ENCODE measurements around the gene RASSF8. TPM values are rescaled to one million over a fixed set of nuclear protein-coding genes. Genes with fewer than 3 reads are reported as not detected.

The RASSF8 gene
- total RNA-seq, 1 donor: 97.4 TPM

GRCh38 chr12:25970082-25970481, 11.6 kb downstream of the RASSF8 start:
- Histone ChIP-seq H3K4me3 (ENCODE audit: insufficient read depth, low read length) (no peak overlapping the region), H3K4me2 (ENCODE audit: insufficient read depth, low read length) (no peak overlapping the region), H3K4me1 (ENCODE audit: insufficient read depth, low read length) (peaks cover 43% of the 10 kb centered on the region), H3K36me3 (ENCODE audit: insufficient read depth, low read length) (no peaks in the 10 kb centered on the region), H4K20me1 (ENCODE audit: insufficient read depth, low read length) (peaks cover 58% of the 10 kb centered on the region), H3K27ac (ENCODE audit: low read depth, low read length) (no peak overlapping the region), H2AFZ (ENCODE audit: low read length) (no peak overlapping the region), H3K27me3 (ENCODE audit: insufficient read depth, low read length) (no peaks in the 10 kb centered on the region), H3K9me3 (ENCODE audit: low read depth, low read length) (no peaks in the 10 kb centered on the region), H3K79me2 (ENCODE audit: insufficient read depth, low read length) (peaks cover 97% of the 10 kb centered on the region)
- TF ChIP-seq CTCF (IDR thresholded peaks at IDR 0.05; ENCODE audit: extremely low read depth, low read depth, low read length): no peak
- no peak for DNase-seq (ENCODE audit: insufficient read length, low spot score, missing footprints)

GRCh38 chr12:25970916-25971653, 12.6 kb downstream of the RASSF8 start:
- H3K36me3 ChIP-seq (ENCODE audit: insufficient read depth, low read length): no peaks in the 10 kb centered on the region
- H3K4me2 ChIP-seq (ENCODE audit: insufficient read depth, low read length): no peak overlapping the region
- H3K4me1 ChIP-seq (ENCODE audit: insufficient read depth, low read length): peaks cover 43% of the 10 kb centered on the region
- no peaks in the 10 kb centered on the region for H3K9me3 ChIP-seq (ENCODE audit: low read depth, low read length)
- no peaks in the 10 kb centered on the region for H3K27me3 ChIP-seq (ENCODE audit: insufficient read depth, low read length)
- peaks cover 54% of the 10 kb centered on the region for H4K20me1 ChIP-seq (ENCODE audit: insufficient read depth, low read length)
- TF ChIP-seq CTCF (IDR thresholded peaks at IDR 0.05; ENCODE audit: extremely low read depth, low read depth, low read length): peak; percentile 29
- H3K4me3 ChIP-seq (ENCODE audit: insufficient read depth, low read length): no peak overlapping the region
- H2AFZ ChIP-seq (ENCODE audit: low read length): no peak overlapping the region
- no peak for DNase-seq (ENCODE audit: insufficient read length, low spot score, missing footprints)
- peak overlapping the region; percentile 48 for H3K27ac ChIP-seq (ENCODE audit: low read depth, low read length)
- H3K79me2 ChIP-seq (ENCODE audit: insufficient read depth, low read length): peaks cover 97% of the 10 kb centered on the region

GRCh38 chr12:25971654-25972041, 13.2 kb downstream of the RASSF8 start:
- TF ChIP-seq CTCF (IDR thresholded peaks at IDR 0.05; ENCODE audit: extremely low read depth, low read depth, low read length): no peak
- H3K27ac ChIP-seq (ENCODE audit: low read depth, low read length): peak overlapping the region; percentile 48
- H3K4me3 ChIP-seq (ENCODE audit: insufficient read depth, low read length): no peak overlapping the region
- H3K79me2 ChIP-seq (ENCODE audit: insufficient read depth, low read length): peaks cover 97% of the 10 kb centered on the region
- peaks cover 46% of the 10 kb centered on the region for H3K4me1 ChIP-seq (ENCODE audit: insufficient read depth, low read length)
- no peak overlapping the region for H3K4me2 ChIP-seq (ENCODE audit: insufficient read depth, low read length)
- H2AFZ ChIP-seq (ENCODE audit: low read length): no peak overlapping the region
- no peaks in the 10 kb centered on the region for H3K36me3 ChIP-seq (ENCODE audit: insufficient read depth, low read length)
- H3K9me3 ChIP-seq (ENCODE audit: low read depth, low read length): no peaks in the 10 kb centered on the region
- no peaks in the 10 kb centered on the region for H3K27me3 ChIP-seq (ENCODE audit: insufficient read depth, low read length)
- peaks cover 60% of the 10 kb centered on the region for H4K20me1 ChIP-seq (ENCODE audit: insufficient read depth, low read length)
- no peak for DNase-seq (ENCODE audit: insufficient read length, low spot score, missing footprints)

- H3K27ac ChIP-seq (ENCODE audit: low read depth, low read length): peak overlapping the region; percentile 48
- H3K4me3 ChIP-seq (ENCODE audit: insufficient read depth, low read length): no peak overlapping the region
- H3K27me3 ChIP-seq (ENCODE audit: insufficient read depth, low read length): no peaks in the 10 kb centered on the region
- no peaks in the 10 kb centered on the region for H3K9me3 ChIP-seq (ENCODE audit: low read depth, low read length)
- TF ChIP-seq CTCF (IDR thresholded peaks at IDR 0.05; ENCODE audit: extremely low read depth, low read depth, low read length): no peak
- no peaks in the 10 kb centered on the region for H3K36me3 ChIP-seq (ENCODE audit: insufficient read depth, low read length)
- H3K79me2 ChIP-seq (ENCODE audit: insufficient read depth, low read length): peaks cover 97% of the 10 kb centered on the region
- DNase-seq (ENCODE audit: insufficient read length, low spot score, missing footprints): peak; percentile 84
- no peak overlapping the region for H3K4me2 ChIP-seq (ENCODE audit: insufficient read depth, low read length)
- peaks cover 52% of the 10 kb centered on the region for H3K4me1 ChIP-seq (ENCODE audit: insufficient read depth, low read length)
- no peak overlapping the region for H2AFZ ChIP-seq (ENCODE audit: low read length)
- peaks cover 54% of the 10 kb centered on the region for H4K20me1 ChIP-seq (ENCODE audit: insufficient read depth, low read length)
These were observed 14.3 kb downstream of the RASSF8 start for GRCh38 chr12:25972783-25973182.
